Measurements from ENCODE around the gene LCMT1. TPM values are rescaled to one million over a fixed set of nuclear protein-coding genes. Genes with fewer than 3 reads are reported as not detected.

The LCMT1 gene
- total RNA-seq, 1 donor: 35.5 TPM

GRCh38 chr16:25108054-25108453, 3.5 kb upstream of the LCMT1 start:
- H3K4me2 ChIP-seq (ENCODE audit: insufficient read depth, low read length): no peak overlapping the region
- no peak for DNase-seq (ENCODE audit: insufficient read length, low spot score, missing footprints)
- peaks cover under 1% of the 10 kb centered on the region for H4K20me1 ChIP-seq (ENCODE audit: insufficient read depth, low read length)
- peaks cover 35% of the 10 kb centered on the region for H3K4me1 ChIP-seq (ENCODE audit: insufficient read depth, low read length)
- peaks cover 21% of the 10 kb centered on the region for H3K79me2 ChIP-seq (ENCODE audit: insufficient read depth, low read length)
- H3K27ac ChIP-seq (ENCODE audit: low read depth, low read length): no peak overlapping the region
- no peaks in the 10 kb centered on the region for H3K36me3 ChIP-seq (ENCODE audit: insufficient read depth, low read length)
- H2AFZ ChIP-seq (ENCODE audit: low read length): no peak overlapping the region
- H3K4me3 ChIP-seq (ENCODE audit: insufficient read depth, low read length): no peak overlapping the region
- no peak for TF ChIP-seq CTCF (IDR thresholded peaks at IDR 0.05; ENCODE audit: extremely low read depth, low read depth, low read length)
- no peaks in the 10 kb centered on the region for H3K27me3 ChIP-seq (ENCODE audit: insufficient read depth, low read length)
- H3K9me3 ChIP-seq (ENCODE audit: low read depth, low read length): no peaks in the 10 kb centered on the region

GRCh38 chr16:25109643-25110042, 1.9 kb upstream of the LCMT1 start:
- peak; percentile 90 for DNase-seq (ENCODE audit: insufficient read length, low spot score, missing footprints)
- no peak for TF ChIP-seq CTCF (IDR thresholded peaks at IDR 0.05; ENCODE audit: extremely low read depth, low read depth, low read length)
- no peaks in the 10 kb centered on the region for H3K36me3 ChIP-seq (ENCODE audit: insufficient read depth, low read length)
- H3K9me3 ChIP-seq (ENCODE audit: low read depth, low read length): no peaks in the 10 kb centered on the region
- H4K20me1 ChIP-seq (ENCODE audit: insufficient read depth, low read length): peaks cover 4% of the 10 kb centered on the region
- H3K79me2 ChIP-seq (ENCODE audit: insufficient read depth, low read length): peaks cover 37% of the 10 kb centered on the region
- H3K4me3 ChIP-seq (ENCODE audit: insufficient read depth, low read length): peak overlapping the region; percentile 4
- no peaks in the 10 kb centered on the region for H3K27me3 ChIP-seq (ENCODE audit: insufficient read depth, low read length)
- H3K4me2 ChIP-seq (ENCODE audit: insufficient read depth, low read length): peak overlapping the region; percentile 98
- no peak overlapping the region for H2AFZ ChIP-seq (ENCODE audit: low read length)
- peaks cover 35% of the 10 kb centered on the region for H3K4me1 ChIP-seq (ENCODE audit: insufficient read depth, low read length)
- H3K27ac ChIP-seq (ENCODE audit: low read depth, low read length): peak overlapping the region; percentile 88

- no peak for DNase-seq (ENCODE audit: insufficient read length, low spot score, missing footprints)
- peak overlapping the region; percentile 92 for H2AFZ ChIP-seq (ENCODE audit: low read length)
- H4K20me1 ChIP-seq (ENCODE audit: insufficient read depth, low read length): peaks cover 6% of the 10 kb centered on the region
- H3K4me2 ChIP-seq (ENCODE audit: insufficient read depth, low read length): peak overlapping the region; percentile 98
- H3K36me3 ChIP-seq (ENCODE audit: insufficient read depth, low read length): no peaks in the 10 kb centered on the region
- H3K4me1 ChIP-seq (ENCODE audit: insufficient read depth, low read length): peaks cover 35% of the 10 kb centered on the region
- peak overlapping the region; percentile 88 for H3K27ac ChIP-seq (ENCODE audit: low read depth, low read length)
- H3K9me3 ChIP-seq (ENCODE audit: low read depth, low read length): no peaks in the 10 kb centered on the region
- no peak for TF ChIP-seq CTCF (IDR thresholded peaks at IDR 0.05; ENCODE audit: extremely low read depth, low read depth, low read length)
- H3K27me3 ChIP-seq (ENCODE audit: insufficient read depth, low read length): no peaks in the 10 kb centered on the region
- peaks cover 45% of the 10 kb centered on the region for H3K79me2 ChIP-seq (ENCODE audit: insufficient read depth, low read length)
- H3K4me3 ChIP-seq (ENCODE audit: insufficient read depth, low read length): peak overlapping the region; percentile 99
Measured at GRCh38 chr16:25110387-25110947, 1.1 kb upstream of the LCMT1 start.

GRCh38 chr16:25114121-25114520, 2.6 kb downstream of the LCMT1 start:
- Histone ChIP-seq H3K36me3 (ENCODE audit: insufficient read depth, low read length) (peaks cover 12% of the 10 kb centered on the region), H3K79me2 (ENCODE audit: insufficient read depth, low read length) (peaks cover 74% of the 10 kb centered on the region), H3K9me3 (ENCODE audit: low read depth, low read length) (no peaks in the 10 kb centered on the region), H3K4me3 (ENCODE audit: insufficient read depth, low read length) (no peak overlapping the region), H3K4me1 (ENCODE audit: insufficient read depth, low read length) (peaks cover 24% of the 10 kb centered on the region), H2AFZ (ENCODE audit: low read length) (no peak overlapping the region), H4K20me1 (ENCODE audit: insufficient read depth, low read length) (peaks cover 26% of the 10 kb centered on the region), H3K4me2 (ENCODE audit: insufficient read depth, low read length) (no peak overlapping the region), H3K27me3 (ENCODE audit: insufficient read depth, low read length) (no peaks in the 10 kb centered on the region), H3K27ac (ENCODE audit: low read depth, low read length) (no peak overlapping the region)
- TF ChIP-seq CTCF (IDR thresholded peaks at IDR 0.05; ENCODE audit: extremely low read depth, low read depth, low read length): no peak
- no peak for DNase-seq (ENCODE audit: insufficient read length, low spot score, missing footprints)
